Inflammatory macrophage treated with lipopolysaccharide for 4 hours (primary cell): ENCODE measurements around the gene BBS9.
A peak's percentile ranks its signal among the peaks of the same experiment; 100 is the strongest.

Experiments
- DNase-seq: peaks from one replicate; pipeline ENCODE4 v3.0.0-alpha.2; 2020

The BBS9 gene

DNA sequence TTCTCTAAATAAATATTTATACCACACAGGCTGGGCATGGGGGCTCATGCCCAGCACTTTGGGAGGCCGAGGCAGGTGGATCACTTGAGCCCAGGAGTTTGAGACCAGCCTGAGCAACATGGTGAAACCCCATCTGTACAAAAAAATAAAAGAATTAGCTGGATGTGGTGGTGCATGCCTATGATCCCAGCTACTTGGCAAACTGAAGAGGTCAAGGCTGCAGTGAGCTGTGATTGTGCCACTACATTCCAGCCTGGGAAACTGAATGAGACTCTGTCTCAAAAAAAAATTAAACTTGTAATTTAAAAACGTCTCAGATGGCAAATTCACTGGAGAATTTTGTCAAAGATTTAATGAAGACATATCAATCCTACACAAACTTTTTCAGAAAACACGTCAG is 498.4 kb downstream of the BBS9 start:
- DNase-seq: no peak

DNA sequence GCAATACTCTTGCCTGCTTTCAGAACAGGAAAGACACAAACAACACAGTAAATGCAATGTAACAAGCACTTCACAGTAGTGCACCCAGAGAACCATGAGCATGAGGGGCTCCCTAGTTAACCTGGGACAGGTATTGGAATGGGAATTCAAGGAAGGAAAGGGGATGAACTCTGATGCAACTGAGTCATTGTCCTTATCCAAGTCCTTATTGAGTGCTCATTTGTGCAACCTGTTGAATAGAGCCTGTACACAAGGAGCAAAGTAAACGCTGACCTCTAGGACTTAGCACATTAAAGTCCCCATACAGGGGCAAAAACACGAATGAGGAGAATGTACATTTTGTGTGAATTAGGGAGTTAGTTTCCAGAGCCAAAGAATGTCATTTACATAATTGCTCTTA is 499.5 kb downstream of the BBS9 start:
- no peak for DNase-seq

GRCh38 chr7:33630359-33630758 is 501.0 kb downstream of the BBS9 start:
- no peak for DNase-seq

- DNase-seq: no peak
Measured at GRCh38 chr7:33632322-33632721, 503.0 kb downstream of the BBS9 start.

GRCh38 chr7:33632840-33633525 is 503.6 kb downstream of the BBS9 start:
- DNase-seq: no peak

- no peak for DNase-seq
Measured at GRCh38 chr7:33634606-33635005, 505.2 kb downstream of the BBS9 start.

- DNase-seq: no peak
Measured at GRCh38 chr7:33636359-33636758, 507.0 kb downstream of the BBS9 start.

DNA sequence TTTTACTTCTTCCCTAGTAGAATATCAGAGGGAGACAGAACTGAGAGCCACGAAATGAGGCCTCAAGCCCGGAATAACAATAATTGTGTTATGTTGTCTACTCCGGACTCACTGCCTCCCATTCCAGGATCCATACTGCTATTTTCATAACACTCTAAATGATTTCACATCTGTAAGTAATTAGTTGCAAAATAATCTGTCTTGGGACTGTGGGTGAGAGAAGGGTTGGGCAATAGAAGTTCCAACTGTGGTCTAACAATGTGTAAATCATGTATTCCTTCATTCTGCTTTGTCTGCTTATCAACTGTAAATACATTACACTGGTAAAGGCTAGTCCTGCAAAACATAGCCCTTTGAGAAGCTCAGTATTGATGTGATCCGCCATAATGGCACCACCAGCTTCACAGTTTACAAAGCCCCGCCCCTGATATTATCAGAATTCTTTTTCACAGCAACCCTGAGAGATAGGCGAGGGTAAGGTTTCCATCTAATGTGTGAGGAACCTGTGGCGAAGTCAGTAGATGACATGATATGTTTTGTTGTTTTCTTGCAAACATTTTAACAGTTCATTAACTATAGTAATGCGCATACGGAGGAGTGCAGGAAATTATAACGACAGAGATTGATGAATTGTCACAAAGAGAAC is 510.3 kb downstream of the BBS9 start:
- peak; percentile 3 for DNase-seq

GRCh38 chr7:33640741-33641140 is 511.4 kb downstream of the BBS9 start:
- DNase-seq: no peak

- no peak for DNase-seq
Measured at GRCh38 chr7:33642312-33642711, 512.9 kb downstream of the BBS9 start.

DNA sequence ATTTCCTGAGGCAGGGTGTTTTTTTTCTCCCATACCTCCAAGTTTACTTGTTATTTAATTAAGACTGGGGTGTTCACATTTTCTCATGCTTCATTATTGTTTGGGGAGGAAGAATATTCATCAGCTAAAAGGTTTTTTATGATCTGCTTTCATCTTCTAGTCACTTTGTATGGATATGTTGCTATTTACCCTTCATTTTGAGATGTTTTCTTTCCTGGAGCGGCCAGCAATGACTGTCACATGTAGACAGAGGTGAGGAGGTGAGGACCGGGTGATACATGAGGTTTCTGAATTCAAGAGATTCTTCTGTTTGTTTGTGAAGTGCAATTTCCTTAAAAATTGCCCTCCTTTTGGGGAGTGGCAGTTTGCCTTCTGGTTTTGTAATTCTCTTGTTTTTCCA is 514.2 kb downstream of the BBS9 start:
- DNase-seq: no peak

DNA sequence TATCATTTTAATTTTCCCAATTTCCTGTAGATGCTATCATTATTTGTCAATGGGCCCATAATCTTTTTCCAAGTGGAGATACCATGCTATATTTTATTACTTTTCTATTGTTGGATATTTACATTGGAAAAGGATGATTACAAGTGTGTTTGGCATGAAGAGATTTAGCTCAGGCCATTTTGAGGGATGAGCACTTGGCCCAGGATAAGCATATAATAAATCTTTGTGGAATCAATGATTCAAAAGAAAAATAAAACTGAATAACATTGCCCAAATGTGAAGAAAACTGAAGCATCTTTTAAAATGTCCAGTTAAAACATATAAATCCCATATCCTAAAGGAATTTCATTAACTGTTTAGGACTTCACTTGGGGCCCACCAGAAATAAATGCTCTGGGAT is 515.1 kb downstream of the BBS9 start:
- DNase-seq: no peak

- DNase-seq: no peak
Measured at GRCh38 chr7:33645104-33645503, 515.7 kb downstream of the BBS9 start.

DNA sequence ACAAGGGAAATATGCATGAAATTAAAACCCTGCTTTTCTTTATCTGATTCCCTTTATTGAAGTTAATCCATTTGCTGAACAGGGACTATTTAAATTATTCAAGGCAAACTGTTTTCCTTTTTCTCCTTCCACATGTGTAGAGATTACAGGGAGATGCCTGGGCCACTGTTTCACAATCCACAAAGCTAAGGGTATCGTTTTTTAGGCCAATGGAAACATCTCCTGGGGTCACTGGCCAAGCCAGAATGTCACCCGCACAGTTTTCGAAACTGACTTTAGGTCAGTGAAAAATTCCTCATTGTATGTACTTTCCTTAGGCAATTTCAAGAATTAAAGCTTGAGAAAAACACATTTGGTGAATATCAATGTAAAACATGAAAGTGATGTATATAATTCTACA is 516.8 kb downstream of the BBS9 start:
- DNase-seq: no peak

DNA sequence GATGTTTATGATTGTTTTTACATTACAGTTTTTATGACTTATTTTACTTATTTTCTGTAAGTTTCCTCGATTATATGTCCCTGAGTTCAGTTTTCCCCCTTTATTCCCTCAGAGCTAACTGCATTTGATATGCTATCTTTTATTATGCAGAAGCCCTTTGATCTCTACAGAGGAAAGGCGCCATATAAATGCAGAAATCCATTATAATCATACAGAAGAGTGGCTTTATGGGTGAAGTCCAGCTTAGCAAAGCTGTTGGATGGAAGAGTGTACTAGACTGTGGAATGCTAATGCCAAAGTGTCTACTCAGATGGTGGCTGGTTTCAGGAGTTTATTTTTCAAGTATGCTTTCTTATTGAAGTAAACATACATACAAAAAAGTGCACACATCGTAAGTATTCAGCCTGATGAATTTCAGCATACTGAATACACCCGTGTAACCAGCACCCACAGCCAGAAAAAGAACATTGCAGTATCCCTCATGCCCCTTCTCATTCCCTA is 517.6 kb downstream of the BBS9 start:
- no peak for DNase-seq

DNA sequence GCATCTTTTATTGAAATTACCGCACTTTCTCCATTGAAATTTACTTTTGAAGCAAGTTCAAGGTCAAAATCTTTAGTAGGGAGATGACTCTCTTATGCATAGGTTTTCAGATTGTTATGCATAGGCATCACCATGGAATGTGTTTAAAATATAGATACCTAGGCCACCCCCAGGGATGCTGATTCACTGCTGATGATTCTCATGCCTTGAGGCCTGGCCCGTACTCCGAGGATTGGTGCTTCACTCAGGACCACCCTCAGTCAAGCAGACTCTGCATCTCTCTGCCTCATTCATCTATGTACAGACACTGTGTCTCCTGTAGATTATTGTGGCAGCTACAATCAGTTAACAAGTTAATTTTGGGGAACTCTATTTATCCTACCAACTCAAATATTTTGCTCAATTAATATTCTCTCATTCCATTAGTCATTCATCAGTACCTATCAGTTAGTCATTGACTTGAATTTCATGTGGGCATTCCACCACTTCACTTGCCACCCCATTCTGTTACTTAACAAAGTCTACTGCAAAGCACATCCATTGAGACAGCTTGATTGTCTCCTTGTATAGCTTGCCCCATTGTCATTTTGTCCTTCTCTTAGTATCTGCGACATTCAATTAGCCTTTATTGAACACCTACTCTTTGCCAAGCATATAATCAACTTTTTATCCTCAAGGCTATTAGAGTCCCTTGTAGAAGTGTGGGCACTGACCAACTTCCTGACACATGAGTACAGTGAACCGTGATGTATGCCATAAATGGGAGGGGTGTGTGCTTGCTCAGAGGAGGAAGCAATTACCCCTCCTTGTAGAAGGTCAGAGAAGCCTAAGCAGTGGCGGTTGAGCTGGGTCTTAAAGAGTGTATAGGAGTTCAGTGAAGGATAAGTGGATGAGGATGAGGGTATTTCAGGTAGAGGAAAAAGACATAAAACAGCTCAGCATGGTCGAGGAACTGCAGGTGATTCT is 520.4 kb downstream of the BBS9 start:
- DNase-seq: no peak

- DNase-seq: no peak
Measured at GRCh38 chr7:33650828-33651227, 521.5 kb downstream of the BBS9 start.

GRCh38 chr7:33651998-33652515 is 522.7 kb downstream of the BBS9 start:
- no peak for DNase-seq

- no peak for DNase-seq
Measured at GRCh38 chr7:33654676-33655075, 525.3 kb downstream of the BBS9 start.
